NAMALWA (cell line): ENCODE measurements around the gene PFKFB2.

Experiments
- DNase-seq: peaks from one replicate; pipeline ENCODE4 v3.0.0-alpha.2; 2015; ENCODE audit warnings: low spot score

The PFKFB2 gene

DNA sequence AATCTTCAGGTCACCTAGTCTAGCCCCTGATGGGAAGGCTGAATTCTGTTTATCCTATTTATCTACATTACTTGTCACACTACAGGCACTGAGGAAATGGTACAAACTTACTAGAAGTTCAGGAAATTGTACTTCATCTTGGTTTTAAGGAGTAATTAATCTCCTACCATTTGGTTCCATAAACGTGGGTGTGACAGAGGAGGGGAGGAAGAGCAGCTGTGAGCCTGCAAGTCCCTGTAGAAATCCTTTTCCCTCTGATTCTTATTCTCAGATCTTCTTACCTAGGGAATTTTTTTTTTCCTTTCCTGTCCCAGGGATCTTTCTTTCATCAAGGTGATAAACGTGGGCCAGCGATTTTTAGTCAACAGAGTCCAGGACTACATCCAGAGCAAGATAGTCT is 14.1 kb downstream of the PFKFB2 start:
- no peak for DNase-seq

DNA sequence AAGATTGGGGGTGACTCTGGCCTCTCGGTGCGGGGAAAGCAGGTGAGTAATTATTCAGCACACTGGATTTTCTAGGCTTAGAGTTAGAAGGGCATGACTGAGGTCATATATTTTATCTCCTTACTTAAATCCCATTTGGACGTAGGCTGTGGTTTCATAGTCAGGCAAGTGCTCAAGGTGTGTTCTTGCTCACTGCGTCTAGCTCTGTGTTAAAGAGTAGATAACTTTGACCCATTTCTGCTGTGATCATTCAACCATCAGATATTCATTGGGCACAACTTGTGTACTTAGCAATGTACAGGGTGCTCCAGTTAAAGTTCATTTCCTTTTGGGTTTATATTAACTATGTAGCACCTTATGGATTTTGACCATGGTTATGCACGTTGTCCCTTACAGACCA is 14.6 kb downstream of the PFKFB2 start:
- no peak for DNase-seq

DNA sequence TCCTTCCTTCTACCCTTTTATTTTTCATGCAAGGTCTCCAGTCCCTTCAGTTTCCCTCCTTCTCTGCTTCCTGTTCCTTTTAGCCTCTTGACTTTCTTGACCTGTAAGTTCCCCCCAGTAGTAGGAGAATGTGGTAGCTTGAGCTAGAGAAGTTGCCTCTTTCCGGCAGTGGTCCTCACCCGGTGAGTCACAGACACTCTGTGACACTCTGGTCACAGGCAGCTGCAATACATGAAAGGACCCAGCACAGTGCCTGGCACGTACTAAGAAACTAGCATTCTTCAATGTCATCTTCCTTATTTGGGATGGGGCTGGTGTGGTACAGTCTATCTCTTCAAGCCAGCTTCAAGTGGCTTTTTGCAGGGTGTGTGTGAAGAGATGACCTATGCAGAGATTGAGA is 16.0 kb downstream of the PFKFB2 start:
- DNase-seq: no peak

DNA sequence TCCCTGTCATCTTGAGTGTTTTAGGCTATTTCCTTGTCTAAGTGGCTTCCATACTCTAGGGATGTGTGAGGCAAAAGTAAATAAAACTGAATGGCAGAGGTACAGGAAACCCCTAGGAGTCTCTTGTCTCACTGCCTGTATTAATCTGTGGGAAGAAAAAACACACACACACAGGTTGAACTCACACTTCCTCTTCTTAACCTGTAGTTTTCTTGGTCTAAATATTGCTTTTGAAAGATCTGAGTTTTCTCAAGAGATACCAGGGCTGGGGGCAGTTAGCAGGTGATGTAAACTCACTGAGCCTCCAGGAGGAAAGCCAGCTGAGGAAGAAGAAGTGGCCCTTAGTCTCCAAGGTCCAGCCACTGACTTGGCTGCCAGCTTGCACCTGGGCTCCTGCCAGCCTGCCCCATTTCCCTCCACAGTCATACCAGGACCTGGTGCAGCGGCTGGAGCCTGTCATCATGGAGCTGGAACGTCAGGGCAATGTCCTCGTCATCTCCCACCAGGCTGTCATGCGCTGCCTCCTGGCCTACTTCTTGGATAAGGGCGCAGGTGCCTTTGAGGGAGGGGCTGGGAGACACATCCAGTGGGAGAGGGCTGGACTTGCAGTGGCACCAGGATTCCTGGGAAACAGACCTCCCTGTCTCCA is 16.9 kb downstream of the PFKFB2 start:
- no peak for DNase-seq

GRCh38 chr1:207070811-207071210 is 17.7 kb downstream of the PFKFB2 start:
- no peak for DNase-seq

- no peak for DNase-seq
Observed at GRCh38 chr1:207071426-207071825, 18.4 kb downstream of the PFKFB2 start.

GRCh38 chr1:207072233-207072632 is 19.2 kb downstream of the PFKFB2 start:
- no peak for DNase-seq

DNA sequence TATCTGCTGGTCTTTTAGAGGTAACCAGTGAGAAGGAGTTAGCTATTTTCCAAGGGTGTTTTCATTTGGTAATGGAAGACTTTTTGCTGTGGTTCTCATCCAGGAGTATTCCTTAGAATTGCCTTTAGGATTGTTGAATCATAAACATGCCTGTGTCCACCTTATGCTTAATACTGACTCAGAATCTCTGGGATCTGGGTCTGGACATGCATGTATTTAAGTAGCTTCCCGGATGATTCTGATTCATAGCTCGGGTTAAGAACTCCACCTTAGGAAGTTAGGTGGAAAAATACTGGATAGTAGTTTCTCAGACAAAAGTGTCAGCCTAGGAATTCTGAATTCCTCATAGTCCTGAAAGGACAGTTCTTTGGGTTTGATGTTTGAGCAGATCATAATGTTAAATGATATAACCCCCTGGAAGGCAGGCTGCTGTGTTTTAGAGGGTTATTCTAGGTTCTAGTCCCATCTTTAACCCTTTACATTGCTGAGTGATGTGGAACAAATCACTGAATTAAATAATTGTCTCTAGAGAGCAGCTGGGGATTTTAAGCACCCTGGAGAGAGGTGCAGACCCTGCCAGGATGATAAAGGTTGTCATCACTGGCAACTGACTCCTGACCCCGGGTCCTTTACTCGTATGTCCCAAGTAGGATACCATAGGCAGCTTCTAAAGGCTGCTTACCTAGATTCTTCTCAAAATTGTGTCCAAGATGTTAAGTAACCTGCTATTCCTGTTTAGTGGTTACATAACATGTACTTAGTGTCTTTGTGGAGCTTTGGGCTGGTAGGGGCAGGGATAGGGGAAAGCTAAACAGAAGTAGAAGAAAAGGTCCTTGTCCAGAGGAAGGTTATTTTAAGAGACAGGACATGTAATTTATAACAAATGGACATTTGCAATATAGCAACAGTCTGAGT is 21.1 kb downstream of the PFKFB2 start:
- DNase-seq: no peak

DNA sequence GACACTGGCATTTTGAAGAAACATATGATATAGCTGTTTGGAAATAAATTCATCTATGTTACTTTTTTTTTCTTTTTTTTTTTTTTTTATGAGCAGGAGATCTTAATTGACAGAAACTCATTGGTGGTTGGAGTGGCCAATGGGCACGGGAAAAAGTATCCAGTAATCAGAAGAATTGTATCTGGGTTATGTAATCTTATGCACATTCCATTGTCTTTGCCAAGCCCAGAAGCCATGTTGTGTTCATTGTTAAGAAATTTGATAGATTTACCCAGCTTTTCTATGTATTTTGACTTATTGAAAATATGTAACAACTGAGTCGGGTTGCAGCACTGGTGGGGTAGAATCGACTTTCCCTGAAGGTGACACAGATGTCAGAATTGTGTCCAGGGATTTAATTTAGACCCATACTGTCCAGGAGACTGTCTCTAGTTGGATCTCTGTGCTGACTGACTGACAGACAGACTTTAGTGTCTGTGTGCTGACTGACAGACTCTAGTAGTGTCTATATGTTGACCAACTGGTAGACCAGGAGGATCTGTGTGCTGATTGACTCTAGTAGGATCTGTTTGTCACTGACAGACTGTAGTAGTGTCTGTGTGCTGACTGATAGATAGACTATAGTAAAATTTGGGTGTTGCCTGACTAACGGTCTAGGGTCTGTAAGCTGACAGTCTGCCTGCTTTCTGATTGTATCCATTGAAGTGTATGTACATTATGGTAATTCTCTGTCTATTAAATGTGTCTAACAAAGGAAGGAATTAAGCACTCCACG is 23.3 kb downstream of the PFKFB2 start:
- no peak for DNase-seq

GRCh38 chr1:207077012-207077411 is 23.9 kb downstream of the PFKFB2 start:
- DNase-seq: no peak

- DNase-seq: peak; percentile 88
Observed at GRCh38 chr1:207077470-207078377, 24.6 kb downstream of the PFKFB2 start.

DNA sequence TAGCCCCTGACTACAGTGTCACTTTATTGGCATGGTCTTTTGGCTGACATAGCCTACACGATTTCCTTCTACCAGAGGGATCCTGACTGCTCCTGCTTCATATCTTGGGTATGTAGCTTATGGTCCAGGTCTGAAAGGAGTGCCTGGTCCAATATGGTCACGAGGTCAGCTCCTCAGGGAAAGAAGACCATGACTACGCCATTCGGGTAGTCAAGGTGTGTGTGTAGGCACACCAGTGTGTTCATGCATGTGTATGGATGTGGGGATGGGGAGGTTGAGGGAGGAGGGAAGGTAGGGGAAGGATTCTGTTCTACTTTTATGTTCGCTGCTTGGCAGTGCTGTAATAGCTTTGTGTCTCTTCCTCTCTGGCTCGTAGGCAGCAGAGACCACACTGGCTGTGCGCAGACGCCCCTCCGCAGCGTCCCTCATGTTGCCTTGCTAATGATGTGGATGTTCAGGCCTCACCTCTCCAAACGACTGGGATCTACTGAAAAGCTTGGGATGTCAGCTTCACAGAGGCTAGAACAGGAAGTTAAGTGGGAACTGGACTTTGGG is 25.6 kb downstream of the PFKFB2 start:
- no peak for DNase-seq

- DNase-seq: no peak
Observed at GRCh38 chr1:207079706-207080241, 26.7 kb downstream of the PFKFB2 start.

- DNase-seq: no peak
Observed at GRCh38 chr1:207081088-207081487, 28.0 kb downstream of the PFKFB2 start.

GRCh38 chr1:207081806-207082205 is 28.7 kb downstream of the PFKFB2 start:
- DNase-seq: no peak

GRCh38 chr1:207084232-207084631 is 31.2 kb downstream of the PFKFB2 start:
- DNase-seq: no peak

- DNase-seq: peak; percentile 86
Observed at GRCh38 chr1:207084701-207085180, 31.7 kb downstream of the PFKFB2 start.

DNA sequence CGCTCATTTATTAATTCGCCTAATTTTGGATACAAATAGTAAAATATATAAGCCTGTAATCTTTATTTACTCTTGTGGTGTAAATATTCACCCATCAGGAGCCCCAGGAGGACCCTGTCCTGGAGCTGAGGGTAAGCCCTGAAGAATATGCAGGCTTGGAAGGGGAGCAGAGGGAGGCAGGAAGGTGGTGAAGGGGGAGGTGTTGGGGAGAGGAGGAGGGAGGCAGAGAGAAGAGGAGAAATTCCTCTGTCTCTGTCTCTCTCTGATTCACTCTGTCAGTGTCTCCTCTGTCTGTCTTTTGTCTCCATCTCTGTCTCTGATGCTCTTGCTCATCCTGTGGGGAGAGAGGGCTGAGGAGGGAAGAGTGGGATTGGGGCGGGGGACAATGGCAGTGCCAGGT is 32.8 kb downstream of the PFKFB2 start:
- DNase-seq: no peak

DNA sequence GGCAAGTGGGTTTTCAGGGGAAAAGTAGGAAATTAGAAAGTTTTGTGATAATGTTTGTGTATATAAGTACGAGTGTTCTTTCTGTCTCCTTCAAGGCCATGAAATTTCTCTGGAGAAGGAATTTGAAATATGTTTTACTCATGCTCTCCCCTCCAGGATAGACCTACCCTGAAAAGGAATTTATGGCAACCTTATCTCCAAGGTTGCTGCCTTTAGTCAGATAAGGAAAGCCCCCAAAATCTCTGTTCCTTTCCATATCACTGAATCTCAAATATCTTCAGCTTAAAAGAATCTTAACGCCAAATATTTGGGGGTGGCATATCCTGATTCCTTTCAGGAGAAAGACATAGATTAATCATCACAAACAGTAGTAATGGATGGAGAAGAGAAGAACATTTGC is 35.1 kb downstream of the PFKFB2 start:
- DNase-seq: no peak

DNA sequence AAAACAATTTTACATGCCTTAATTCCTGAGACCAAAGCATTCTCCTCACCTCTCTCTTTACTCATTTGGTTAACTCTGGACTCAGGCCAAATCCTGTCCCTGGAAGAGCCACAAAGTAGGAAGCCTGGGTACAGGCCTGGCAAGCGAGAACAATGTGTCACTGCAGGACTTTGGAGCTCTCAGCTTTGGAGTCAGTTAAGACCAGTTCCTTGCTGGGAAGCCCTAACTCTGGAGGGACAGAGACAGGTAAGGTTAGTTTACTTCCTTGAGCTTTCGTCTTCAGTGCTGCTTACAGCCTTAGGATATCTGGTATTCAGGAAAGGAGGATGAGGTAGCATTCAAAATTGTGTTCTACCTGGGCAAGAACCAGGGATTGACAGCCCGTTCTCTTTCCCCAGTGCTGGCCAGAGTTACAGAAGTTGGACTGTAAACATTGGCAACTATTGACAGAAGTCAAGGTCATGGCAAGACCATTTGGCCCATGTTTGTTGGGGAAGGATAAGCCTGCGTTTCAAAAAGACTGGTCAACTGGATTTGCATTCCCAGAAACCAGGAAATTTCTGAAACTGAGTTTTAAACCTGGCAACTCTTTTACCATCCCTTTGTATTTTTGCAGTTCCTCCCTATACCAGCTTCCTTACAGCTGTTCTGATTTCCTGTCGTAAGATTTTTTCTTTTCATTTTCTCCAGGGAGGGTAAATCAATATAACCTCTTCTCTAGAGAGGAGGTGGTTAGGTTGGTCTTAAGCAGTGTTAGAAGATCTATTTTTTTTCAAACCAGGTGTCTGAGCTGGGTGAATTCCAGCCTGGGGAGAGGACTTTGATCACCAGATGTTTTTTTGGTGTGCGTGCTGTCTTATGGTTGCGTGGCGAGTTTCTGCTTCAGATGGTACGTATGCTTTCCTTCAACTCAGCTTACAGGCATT is 35.9 kb downstream of the PFKFB2 start, which contains the start of gene C4BPB:
TSS of gene C4BPB (plus strand) at position 160 of the 926 bp plus-strand sequence. CDS start at position 832, 672 bp downstream.
- peak; percentile 8 for DNase-seq
